NCI-H510A treated with DMSO at 0.1 percent for 48 hours (cell line): ENCODE data around the gene KAZN.

Source experiments
- DNase-seq: peaks from one replicate; lab custom pipeline; 2025; lab: John Stamatoyannopoulos, UW

The KAZN gene

GRCh38 chr1:14794136-14794768, 195.8 kb downstream of the KAZN start:
- DNase-seq = no peak

DNA sequence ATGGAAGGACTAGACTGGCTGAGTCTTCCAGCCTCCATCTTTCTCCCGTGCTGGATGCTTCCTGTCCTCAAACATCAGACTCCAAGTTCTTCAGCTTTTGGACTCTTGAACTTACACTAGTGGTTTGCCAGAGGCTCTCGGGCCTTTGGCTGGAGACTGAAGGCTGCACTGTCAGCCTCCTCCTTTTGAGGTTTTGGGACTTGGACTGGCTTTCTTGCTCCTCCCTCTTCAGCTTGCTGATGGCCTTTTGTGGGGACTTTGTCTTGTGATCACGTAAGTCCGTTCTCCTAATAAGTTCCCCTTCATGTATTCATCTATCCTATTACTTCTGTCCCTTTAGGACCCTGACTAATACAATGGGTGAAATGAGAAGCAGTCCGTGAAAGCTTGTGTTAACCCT, 196.4 kb downstream of the KAZN start:
- no peak for DNase-seq

DNA sequence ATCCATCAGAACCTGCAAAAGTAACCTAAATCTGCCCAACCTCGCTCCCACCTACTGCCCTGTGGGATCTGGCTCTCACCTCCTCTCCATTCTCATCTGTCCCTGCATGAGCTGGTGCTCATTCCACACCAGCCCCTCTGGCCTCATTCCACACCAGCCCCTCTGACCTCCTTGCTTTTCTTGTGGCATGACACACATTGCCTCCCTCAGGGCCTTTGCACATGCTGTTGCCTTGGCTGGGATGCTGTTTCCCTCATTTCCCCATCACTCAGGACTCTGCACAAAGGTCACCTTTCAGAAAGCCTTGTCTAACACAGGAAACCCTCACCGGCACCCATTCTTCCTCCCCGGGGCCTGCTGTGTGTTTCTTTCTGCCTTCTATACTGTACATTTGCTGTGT, 197.1 kb downstream of the KAZN start:
- DNase-seq = no peak

DNA sequence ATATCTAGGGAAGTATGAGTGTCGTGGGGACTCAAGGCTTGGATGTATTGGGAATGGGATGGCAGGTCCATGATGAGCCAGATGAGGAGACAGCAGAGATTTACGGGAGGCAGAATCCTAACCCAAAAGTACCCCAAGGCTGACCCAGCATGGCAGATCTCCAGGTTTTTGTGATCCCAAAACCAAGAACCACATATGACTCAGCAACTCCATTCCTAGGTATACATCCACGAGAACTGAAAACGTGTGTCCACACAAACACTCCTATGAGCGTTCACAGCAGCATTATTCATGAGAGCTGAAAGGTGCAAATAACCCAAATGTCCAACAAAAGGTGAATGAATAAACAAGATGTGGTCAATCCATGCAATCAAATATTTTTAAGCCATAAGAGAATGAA, 201.5 kb downstream of the KAZN start:
- no peak for DNase-seq

- DNase-seq = no peak
Observed at GRCh38 chr1:14800500-14801076, 202.1 kb downstream of the KAZN start.

- no peak for DNase-seq
Observed at GRCh38 chr1:14803002-14803789, 204.7 kb downstream of the KAZN start.

GRCh38 chr1:14804626-14805025, 206.1 kb downstream of the KAZN start:
- DNase-seq = peak; percentile 24

DNA sequence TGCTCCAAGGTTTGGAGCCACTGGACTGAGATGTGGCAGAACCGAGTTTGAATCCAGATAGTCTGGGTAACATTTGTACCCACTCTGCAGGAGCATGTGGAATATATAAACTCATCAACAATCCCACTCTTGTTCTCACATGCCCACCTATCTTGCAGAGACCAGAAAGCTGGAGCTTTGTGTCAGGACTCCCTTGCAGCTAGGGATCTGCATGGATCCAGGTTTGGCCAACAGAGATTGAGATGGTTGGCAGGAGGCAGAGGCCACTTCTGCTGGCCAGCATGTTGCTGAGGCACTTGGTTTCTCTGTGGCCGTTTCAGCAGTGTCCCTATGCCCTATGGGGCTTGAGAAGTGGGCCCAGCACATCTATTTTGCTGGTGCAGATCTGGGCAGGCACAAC, 208.3 kb downstream of the KAZN start:
- DNase-seq = no peak

GRCh38 chr1:14808768-14809167, 210.3 kb downstream of the KAZN start:
- DNase-seq = no peak

GRCh38 chr1:14809191-14809981, 210.9 kb downstream of the KAZN start:
- no peak for DNase-seq

DNA sequence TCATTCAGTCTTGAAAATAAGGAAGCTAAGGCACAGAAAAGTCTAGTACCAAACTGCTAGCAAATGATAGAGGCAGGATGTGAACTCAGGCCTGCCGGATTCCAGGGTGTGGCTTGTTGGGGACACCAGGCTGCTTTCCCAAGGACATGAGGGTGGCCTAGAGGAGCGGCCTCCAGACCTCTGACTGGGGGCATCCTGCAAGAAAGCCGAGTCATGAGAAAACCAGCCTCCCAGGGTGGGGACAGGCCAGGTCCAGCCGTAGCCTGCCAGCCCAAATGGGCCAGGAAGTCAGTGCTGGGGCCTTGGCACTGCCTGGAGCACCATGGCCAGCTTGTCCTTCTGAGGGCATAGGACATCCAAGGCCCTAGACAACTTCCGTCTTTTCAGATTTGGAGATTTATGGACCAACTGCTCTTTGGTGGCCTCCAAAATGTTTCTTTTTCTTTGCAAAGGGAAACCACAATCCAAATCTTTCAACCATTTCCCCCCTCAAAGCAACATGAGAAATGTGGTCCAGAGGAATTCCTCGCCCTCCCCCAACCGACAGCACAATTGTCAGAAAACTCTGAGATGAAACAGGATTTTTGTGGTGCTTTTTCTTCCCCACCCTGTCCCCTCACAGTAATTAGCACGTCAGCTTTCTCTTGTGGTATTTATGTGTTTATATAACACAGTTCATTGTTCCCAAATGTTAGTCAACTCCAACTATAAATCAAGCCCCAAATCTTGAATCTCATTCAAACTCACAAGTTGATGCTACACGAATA, 212.3 kb downstream of the KAZN start:
- DNase-seq = no peak

DNA sequence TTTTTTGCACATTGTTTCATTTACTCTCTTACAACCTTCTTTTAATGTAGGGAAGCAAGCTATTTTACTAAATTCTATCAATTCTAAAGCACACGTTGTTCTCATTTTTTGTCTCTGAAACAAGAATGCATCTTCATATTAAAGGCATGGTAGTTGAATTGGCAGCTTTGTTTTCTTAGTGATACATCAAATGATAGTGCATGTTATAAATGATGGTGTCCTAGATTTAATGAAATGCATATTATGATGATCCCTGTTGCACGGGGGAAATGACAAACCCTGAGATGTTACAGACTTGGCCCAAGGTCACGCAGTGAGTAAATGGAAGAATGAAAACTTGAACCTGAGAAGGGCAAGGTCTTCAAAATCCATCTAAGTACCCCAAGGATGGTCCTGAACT, 213.1 kb downstream of the KAZN start:
- DNase-seq = no peak

GRCh38 chr1:14812189-14812588, 213.7 kb downstream of the KAZN start:
- no peak for DNase-seq

- peak; percentile 59 for DNase-seq
Observed at GRCh38 chr1:14815175-14815877, 216.8 kb downstream of the KAZN start.

GRCh38 chr1:14817223-14818170, 219.0 kb downstream of the KAZN start:
- DNase-seq = no peak

DNA sequence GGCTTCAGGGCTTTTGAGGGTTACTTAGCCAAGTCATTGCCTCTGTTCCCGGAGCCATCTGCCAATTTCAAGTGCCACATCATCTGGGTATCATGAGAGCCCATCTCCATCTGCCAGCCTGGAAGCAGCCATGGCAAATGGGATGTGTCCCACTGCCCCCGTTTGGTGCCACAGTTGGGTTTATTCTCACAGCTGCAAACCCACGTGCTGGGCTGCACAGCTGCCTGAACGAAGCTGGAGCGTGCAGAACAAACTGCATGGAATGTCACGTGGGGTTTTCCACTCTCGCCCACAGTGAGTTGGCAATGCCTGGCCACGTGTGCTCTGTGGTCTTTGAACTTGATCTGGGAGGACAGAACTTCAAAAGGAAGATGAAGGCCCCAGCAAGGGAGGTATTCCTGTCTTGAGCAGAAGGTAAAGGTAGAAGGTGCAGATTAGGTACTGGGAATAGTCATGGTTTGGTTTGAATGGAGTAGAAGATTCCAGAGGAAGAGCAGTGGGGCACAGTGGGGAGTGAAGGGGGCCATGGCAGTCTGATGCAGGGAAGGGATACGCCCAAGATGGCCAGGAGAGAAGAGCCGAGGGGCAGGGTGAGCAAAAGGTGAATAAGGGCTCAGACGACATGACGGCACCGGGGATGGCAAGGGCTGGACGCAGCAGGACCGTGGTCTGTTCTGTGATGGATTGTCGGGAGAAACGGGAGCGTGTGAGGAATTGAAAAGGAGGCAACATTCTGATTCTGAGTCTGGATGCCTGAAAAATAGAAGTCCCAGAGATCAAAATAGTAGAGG, 222.0 kb downstream of the KAZN start:
- no peak for DNase-seq

- DNase-seq = no peak
Observed at GRCh38 chr1:14822493-14822892, 224.0 kb downstream of the KAZN start.

DNA sequence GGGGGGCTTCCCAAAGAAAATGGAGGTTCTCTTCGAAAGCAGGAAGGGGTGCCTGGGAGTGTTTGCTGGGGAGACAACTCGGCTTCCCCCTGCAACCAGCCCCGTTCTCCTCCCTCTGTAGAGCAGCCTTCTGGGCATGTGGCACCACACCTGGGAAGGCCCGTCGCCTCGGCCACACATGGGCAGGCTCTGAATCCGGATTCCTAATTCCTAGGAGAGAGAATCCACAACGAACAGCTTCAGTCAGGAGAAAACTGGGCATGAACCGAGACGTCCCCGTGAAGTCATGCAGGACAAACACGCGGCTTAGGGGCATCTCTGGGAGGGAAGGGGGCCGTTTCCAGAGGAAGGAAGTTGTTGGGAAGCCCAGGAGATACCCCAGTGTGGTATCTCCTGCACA, 224.5 kb downstream of the KAZN start:
- DNase-seq = no peak

GRCh38 chr1:14824314-14824915, 225.9 kb downstream of the KAZN start:
- DNase-seq = no peak
